ENCODE data around the gene SLC25A20. TPM values are rescaled to one million over a fixed set of nuclear protein-coding genes. Genes with fewer than 3 reads are reported as not detected.

SLC25A20 gene
- total RNA-seq, 4 donors from 2014 or later: 67.8 to 110 (median 83.4) TPM

DNA sequence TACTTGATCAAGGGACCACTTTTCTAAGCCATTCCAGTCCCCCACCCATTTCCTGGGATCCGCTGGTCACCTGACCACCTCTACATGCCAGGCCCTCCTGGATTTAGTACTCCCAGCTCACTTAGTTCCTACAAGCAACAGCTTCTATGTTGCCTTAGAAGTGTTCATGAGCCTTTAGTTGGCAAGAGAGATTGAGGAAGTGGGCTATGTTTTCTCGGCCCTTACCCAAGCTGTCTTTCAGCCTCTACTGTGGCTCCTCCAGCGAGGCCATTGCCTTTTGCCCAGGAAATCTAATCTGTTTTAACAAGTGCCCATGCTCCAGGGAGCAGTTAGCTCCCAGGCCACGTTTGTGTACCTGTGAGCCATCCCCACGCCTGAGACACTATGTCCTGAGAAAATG lies 46.5 kb downstream of the SLC25A20 start:
- no peaks in the 10 kb centered on the region for H3K9me3 ChIP-seq
- DNase-seq (no peak), ATAC-seq (no peak)
- H3K36me3 ChIP-seq: no peaks in the 10 kb centered on the region
- H3K4me3 ChIP-seq: no peak overlapping the region
- peaks cover 20 to 42% of the 10 kb centered on the region in 2 donors for H3K4me1 ChIP-seq
- peak overlapping the region in 3 of 4 donors; percentile 39 to 85 (median 74) for H3K27ac ChIP-seq
- H3K27me3 ChIP-seq: no peaks in the 10 kb centered on the region
- in situ Hi-C loops (cut with MboI; ENCODE audit: low sequenced_read_pairs in 4 of 4) (no loop called here), intact Hi-C loops (cut with DNase I; ENCODE audit: low total_unique reads) (no loop called here)
- no peak for TF ChIP-seq POLR2A (IDR thresholded peaks at IDR 0.05)
- TF ChIP-seq, protein P1, sequence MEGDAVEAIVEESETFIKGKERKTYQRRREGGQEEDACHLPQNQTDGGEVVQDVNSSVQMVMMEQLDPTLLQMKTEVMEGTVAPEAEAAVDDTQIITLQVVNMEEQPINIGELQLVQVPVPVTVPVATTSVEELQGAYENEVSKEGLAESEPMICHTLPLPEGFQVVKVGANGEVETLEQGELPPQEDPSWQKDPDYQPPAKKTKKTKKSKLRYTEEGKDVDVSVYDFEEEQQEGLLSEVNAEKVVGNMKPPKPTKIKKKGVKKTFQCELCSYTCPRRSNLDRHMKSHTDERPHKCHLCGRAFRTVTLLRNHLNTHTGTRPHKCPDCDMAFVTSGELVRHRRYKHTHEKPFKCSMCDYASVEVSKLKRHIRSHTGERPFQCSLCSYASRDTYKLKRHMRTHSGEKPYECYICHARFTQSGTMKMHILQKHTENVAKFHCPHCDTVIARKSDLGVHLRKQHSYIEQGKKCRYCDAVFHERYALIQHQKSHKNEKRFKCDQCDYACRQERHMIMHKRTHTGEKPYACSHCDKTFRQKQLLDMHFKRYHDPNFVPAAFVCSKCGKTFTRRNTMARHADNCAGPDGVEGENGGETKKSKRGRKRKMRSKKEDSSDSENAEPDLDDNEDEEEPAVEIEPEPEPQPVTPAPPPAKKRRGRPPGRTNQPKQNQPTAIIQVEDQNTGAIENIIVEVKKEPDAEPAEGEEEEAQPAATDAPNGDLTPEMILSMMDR (IDR thresholded peaks at IDR 0.05 in 4 of 5, conservative IDR thresholded peaks at IDR 0.05 in 1 of 5): no peak

DNA sequence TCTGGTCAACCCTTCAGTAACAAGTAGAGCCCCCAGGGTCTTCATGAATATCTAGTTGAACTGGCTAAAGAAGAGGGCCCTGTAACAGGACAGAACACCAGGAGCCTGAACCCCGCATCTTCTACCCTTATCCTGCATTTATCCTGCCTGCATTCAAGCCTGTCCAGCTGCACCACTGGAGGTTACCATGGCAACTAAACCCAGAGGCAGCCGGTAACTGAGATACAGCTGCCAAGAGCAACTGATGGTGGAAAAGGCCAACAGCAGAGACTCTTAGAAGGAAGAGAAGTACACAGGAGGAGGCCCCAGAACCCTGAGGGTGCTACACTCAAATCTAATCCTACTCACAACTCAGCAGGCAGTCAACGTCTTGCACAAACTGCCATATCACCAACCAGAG lies 47.3 kb downstream of the SLC25A20 start:
- Histone ChIP-seq H3K27me3 (no peaks in the 10 kb centered on the region), H3K4me1 (peaks cover 18 to 38% of the 10 kb centered on the region in 2 donors), H3K27ac (no peak overlapping the region), H3K4me3 (no peak overlapping the region), H3K9me3 (no peaks in the 10 kb centered on the region), H3K36me3 (no peaks in the 10 kb centered on the region)
- TF ChIP-seq, protein P1 (IDR thresholded peaks at IDR 0.05 in 4 of 5, conservative IDR thresholded peaks at IDR 0.05 in 1 of 5): no peak
- TF ChIP-seq POLR2A (IDR thresholded peaks at IDR 0.05): no peak
- no peak for ATAC-seq
- in situ Hi-C loops (cut with MboI; ENCODE audit: low sequenced_read_pairs in 4 of 4): no loop called here
- intact Hi-C loops (cut with DNase I; ENCODE audit: low total_unique reads): no loop called here
- no peak for DNase-seq

DNA sequence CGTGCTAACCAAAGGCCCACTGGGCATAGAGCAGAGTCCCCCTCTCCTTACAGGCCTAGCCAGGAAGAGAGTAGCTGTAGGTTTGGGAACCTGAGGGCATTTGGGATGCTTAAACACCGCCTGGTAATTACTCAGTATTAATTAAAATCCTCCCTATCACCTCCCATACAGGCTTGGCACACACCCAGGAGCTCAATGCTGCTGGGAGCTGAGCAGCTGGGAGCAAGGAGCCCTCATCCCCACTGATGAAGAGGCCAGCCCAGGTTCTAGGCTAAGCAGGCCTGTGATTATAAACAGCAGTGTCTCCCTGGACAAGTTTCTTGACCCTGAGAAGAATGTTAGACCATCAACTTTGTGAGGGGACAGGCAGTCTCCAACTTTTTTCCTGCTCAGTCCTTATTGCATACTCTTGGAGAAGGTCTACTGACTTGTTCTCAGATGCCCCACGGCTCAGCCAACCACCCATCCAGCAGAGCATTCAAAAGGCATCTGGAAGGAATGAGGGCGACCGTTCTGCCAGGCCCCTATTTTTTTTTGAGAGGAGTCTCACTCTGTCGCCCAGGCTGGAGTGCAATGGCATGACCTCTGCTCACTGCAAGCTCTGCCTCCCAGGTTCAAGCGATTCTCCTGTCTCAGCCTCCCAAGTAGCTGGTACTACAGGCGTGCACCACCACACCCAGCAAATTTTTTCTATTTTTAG lies 49.7 kb downstream of the SLC25A20 start:
- no peak for DNase-seq
- no peaks in the 10 kb centered on the region for H3K27me3 ChIP-seq
- ATAC-seq: no peak
- in situ Hi-C loops (cut with MboI; ENCODE audit: low sequenced_read_pairs in 4 of 4) (no loop called here), intact Hi-C loops (cut with DNase I; ENCODE audit: low total_unique reads) (loop anchor here (5.0 to 10.0 kb wide), 2 partner anchors 68 to 936 kb away; partner anchors contain the start of genes ARIH2 and IP6K1)
- H3K36me3 ChIP-seq: no peaks in the 10 kb centered on the region
- TF ChIP-seq, protein P1 (IDR thresholded peaks at IDR 0.05 in 4 of 5, conservative IDR thresholded peaks at IDR 0.05 in 1 of 5): no peak
- no peak for TF ChIP-seq POLR2A (IDR thresholded peaks at IDR 0.05)
- H3K4me3 ChIP-seq: no peak overlapping the region
- H3K4me1 ChIP-seq: peaks cover 28 to 44% of the 10 kb centered on the region in 2 donors
- H3K27ac ChIP-seq: peak overlapping the region in 3 of 4 donors; percentile 94 to 99 (median 96)
- H3K9me3 ChIP-seq: no peaks in the 10 kb centered on the region

DNA sequence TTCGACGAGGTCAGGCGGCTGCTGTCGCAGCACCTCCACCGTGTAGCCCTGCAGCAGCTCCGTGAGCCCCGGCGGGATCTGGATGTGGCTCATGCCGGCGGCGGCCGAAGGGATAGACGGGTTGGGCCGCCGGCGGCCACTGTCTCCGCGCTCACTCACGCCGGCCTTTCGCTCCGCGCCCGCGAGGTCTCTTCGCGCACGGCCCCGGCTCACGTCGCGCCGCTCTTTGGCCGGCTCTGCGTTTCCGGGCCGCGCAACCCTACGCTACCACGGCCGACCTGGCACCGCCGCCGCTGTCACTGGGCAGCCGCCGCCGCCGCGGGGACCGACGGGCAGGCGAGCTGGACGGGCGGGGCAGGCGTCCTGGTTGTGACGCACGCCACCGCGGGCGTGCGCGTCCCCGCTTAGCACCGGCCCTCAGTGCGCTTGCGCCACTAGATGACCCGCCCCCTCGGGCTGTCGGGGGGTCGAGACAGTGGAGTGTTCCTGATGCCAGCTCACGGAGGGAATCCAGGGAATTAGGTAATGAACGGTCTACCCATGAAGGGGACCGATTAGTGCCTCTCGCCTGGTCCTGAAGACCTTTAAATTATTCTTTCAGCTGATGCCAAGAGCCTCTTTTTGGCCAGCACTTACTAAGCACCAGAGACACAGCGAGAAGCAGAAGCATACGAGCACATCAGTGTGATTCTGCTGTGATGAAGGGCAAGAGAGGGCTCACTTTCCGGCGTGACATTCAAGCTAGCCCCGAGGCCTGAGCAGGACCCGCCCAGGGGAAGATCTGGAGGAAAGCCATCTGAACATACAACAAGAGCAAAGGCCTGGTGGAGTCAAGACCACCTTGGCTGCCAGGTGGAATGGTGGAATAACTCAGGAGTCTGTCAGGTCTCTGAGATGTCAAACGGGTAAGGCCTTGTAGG lies 50.9 kb downstream of the SLC25A20 start, which contains the start of gene PRKAR2A:
TSS of gene PRKAR2A (minus strand) at position 371 of the 920 bp plus-strand sequence. CDS start at position 93, 278 bp downstream.
- Histone ChIP-seq H3K4me3 (peak within 1 kb of the TSS; percentile 69 to 94 (median 80)), H3K9me3 (no peaks in the 10 kb centered on the region), H3K27me3 (no peaks in the 10 kb centered on the region), H3K4me1 (peaks cover 20 to 37% of the 10 kb centered on the region in 2 donors), H3K27ac (peak within 1 kb of the TSS; percentile 91 to 99 (median 95)), H3K36me3 (no peaks in the 10 kb centered on the region)
- ATAC-seq: peak; percentile 86 to 88
- intact Hi-C loops (cut with DNase I; ENCODE audit: low total_unique reads) (loop anchor here (1.0 to 10.0 kb wide), 4 partner anchors 51 to 937 kb away; partner anchors contain the start of genes ARIH2, IP6K1 and SLC25A20), in situ Hi-C loops (cut with MboI; ENCODE audit: low sequenced_read_pairs in 4 of 4) (no loop called here)
- DNase-seq: peak; percentile 77 to 90
- TF ChIP-seq, protein P1 (IDR thresholded peaks at IDR 0.05 in 4 of 5, conservative IDR thresholded peaks at IDR 0.05 in 1 of 5): no peak
- TF ChIP-seq POLR2A (IDR thresholded peaks at IDR 0.05): peak; percentile 90 to 96

All from gastrocnemius medialis (tissue), 4 donors.